ENCODE data around the gene PI4KA.
A peak's percentile ranks its signal among the peaks of the same experiment; 100 is the strongest.

PI4KA gene

DNA sequence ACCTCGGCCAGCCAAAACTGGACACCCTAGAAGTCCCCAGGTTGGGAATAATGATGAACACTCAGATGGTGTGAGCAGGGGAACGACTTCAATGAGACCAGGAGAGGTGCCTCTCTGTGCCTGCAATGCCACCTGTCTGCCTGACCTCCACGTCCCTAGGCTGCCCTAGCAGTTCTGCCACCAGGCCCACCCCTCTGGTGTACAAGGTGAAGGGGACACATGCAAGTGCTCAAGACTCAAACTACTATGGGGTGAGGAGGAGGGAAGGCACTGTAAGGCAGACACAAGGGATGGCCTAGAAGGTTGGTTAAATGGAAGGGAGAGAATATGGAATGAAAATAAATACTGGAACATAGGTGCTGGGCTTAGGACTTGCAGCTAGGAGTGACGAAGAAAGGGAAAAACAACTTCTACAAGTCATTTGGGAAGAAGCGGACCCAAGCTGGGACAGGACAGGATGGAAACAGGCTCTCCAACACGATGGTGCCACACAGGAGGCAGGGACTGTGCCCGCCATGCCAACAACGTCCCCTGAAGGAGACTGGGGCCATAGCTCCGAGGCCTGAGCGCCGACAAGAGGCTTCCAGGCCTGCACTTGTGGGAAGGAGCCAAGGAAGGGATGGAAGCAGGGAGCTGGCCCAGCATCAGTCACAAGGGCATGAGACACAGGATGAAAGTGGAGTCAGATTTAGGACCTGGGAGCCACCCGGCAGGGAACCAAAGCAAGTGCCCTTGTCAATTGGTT lies 66.2 kb downstream of the PI4KA start:
- DNase-seq = no peak

DNA sequence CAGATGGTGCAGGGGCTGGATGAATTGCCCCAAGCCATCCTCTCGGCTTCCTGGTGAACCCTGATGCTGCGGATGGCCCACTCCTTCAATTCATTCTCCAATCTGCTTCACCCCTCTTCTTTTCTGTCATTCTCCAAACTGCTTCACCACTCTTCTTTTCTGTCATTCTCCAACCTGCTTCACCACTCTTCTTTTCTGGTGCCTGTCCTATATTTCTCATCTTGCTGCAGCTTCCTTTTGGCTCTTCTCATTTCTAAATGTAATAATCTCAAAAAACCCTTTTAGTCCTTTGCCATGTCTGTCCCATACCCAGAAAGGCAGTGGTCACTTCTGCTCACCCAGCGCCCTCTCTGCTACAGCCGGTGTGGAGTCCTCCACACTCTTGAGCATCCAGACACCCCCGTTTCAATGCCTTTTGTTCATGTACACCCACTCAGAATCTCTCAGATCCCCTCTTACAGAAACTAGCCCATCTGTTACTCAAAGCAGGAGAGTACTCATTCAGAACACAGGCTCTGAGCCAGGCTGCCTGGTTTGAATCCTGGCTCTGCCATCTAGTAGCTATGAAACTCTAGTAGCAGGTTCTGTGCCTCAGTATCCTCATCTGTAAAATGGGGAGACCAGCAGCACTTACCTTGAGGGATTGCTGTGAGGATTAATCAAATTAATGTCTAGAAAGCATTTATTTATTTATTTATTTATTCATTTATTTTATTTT lies 69.8 kb downstream of the PI4KA start:
- DNase-seq = no peak

DNA sequence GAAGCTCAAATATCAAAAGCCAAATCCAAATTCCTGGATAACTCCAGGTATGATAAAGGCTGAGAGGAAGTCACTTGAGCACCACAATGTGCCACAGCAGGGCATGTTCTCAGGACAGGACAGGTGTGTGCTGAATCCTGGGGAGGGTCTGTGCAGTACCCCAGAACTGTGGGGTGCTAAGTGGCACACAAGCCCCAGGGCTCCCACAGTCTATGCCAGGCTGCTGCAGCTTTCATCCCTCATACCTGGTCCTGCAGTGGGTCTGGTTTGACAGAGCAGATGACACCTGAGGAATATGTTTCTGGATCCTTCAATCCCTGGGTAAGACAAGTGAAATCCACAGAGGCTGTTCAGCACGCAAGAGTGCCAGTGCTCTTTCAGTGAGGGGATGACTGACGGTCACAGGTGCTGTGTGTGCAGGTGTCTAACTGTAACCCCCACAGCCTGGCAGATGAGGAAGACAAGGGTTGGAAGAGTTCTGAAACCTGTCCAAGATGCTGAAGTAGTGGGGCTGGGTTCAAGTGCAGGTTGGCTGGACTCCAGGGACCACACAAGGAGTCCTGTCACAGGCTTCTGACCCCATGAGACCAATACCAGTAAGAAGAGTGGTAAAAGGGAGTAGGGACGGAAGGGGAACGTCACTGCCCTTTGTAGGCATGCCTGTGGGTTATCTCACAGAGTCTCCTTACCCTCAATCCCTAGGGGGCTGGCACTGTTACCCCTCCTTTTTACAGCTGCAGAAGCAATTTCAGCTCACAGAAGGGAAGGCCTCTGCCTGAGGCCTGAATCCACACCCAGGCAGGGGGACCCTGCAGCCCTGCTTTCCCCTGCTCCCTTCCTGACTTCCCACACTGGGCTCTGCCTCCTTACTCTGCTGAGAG lies 70.6 kb downstream of the PI4KA start:
- no peak for DNase-seq

DNA sequence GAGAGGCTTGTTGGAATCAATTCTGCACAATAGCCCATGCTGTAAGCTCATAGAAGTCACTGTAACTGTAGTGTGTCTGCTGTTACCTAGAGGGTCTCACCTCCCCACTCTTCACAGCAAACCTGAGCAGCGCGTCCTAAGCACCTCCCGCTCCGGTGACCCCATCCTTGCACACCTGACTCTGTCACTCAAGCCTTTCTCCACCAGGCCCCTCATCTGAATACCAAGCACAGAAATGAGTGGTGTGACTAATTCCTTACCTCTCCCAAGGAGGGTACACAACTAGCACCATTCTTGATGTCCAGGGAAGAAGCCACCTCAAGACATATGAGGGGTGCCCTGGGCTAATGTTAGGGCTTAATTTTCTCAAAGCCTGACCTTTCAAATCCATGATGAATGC lies 71.4 kb downstream of the PI4KA start:
- DNase-seq = no peak

DNA sequence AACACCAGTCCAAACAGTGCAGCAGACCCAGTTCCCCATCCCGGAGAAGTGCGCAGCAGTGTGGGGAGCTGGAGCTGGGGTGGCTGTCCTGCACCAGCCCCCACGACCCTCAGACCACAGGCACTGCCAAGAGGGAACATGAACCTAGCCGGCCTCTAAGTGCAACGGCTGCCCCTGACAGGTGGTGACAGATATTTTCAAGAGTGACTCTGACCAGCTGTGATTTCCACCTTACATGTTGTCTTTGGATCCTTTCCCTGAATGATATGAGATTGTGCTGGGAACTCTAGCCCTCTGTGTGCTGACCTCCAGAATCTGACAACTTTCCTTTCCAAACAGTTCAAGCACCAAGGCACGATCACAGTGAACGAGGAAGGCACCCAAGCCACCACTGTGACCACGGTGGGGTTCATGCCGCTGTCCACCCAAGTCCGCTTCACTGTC lies 72.1 kb downstream of the PI4KA start:
- DNase-seq = no peak

DNA sequence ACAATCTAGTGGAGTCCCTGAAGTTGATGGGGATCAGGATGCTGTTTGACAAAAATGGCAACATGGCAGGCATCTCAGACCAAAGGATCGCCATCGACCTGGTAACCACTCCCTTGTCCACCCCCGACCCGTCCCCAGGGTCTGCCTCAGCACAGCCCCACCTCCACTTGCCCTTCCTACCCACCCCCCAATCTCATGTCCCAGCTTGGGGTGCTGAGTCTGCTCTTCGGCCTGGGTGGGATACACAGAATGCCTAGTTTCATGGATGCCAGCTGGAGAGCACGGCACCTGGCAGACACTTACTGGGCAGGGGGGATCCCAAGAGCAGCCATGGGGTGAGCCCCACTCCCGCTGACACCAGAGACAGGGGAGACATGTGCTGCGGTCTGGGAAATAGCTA lies 72.6 kb downstream of the PI4KA start:
- no peak for DNase-seq

DNA sequence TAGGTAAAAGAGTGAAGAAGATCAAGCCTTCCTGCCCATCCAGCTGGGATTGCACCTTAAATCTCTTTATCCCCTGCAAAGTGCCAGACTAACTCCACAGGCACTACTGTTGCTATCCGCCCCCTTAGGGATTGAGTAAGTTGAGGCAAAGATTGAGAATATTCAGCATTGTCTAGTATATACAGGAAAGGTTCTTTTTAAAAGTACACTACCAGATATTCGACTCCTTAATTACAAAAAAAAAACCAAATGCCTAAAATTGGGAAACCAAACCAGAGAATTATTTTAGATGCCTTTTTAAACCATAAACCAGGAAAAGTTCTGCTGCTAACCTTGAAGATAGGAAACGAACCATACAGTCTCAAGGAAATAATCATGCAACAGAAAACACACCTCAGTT lies 73.2 kb downstream of the PI4KA start:
- DNase-seq = no peak

DNA sequence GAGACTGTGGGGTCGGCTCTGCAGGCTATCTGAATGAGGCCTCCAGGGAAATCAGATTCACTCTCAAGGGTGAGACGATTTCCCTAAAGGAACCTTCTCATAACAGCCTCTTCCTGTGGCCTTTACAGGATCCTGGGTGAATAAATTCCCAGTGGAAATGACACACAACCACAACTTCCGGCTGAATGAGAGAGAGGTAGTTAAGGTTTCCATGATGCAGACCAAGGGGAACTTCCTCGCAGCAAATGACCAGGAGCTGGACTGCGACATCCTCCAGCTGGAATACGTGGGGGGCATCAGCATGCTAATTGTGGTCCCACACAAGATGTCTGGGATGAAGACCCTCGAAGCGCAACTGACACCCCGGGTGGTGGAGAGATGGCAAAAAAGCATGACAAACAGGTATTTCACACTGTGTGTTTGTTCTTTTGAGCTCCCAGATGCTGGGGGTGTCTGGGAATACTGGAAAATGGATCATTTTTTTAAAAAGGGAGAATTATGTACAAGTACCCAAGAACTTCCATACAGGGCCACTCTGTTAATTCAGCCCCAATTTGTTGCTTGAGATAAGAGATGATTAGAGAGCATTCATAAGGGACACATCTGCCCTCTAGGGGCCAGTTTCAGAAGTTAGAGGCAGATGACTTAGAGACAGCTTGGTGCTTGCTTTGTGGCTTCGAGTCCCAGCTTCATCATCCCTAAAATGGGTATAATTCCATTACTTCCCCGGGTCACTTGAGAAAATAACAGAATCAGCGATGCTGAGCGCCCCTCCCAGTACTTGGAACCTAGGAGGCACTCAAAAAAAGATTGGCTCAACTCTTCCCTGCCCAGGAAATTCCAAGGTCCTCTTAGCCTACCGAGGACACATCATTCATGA lies 74.5 kb downstream of the PI4KA start:
- peak; percentile 3 to 49 for DNase-seq

DNA sequence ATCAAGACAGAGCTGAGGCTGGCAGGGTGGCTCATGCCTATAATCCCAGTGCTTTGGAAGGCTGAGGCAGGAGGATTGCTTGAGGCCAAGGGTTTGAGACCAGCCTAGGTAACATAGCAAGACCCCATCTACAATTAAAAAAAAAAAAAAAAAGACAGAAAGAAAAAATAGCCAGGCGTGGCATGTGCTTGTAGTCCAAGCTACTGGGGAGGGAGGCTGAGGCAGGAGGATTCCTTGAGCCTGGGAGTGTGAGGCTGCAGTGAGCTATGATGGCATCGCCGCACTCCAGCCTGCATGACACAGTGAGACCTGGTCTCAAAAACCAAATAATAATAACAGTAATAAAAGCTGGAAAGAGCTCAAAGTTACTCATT lies 75.3 kb downstream of the PI4KA start:
- no peak for DNase-seq

DNA sequence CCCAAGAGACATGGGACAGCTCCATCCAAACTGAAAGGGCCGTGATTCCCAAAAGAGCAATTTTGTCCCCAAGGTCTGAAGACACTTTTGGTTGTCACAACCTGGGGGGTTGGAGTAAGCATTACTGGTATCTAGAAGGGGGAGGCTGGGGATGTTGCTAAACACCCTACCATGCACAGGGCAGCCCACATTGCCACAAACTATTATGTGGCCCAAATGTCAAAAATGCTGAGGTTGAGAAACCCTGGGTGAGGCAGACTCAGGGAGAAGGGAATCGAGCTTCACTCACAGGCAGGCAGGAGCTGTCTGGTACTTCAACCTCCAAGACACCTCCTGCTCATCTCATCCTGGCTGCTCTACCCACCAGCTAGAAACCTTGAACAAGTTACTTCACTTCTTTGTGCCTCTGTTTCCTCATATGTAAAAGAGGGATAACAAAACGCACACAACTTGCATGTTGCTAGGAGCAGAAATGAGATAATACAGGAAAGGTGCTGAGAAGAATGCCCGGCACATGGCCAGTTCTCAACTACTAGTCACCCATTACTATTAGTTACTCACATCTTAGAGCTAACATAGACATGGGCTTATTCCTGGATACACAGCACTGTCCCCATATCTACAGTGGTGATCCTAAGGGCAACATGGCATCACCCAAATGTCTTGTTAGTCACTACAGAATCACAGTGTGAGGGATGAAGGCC lies 75.9 kb downstream of the PI4KA start:
- DNase-seq = no peak

DNA sequence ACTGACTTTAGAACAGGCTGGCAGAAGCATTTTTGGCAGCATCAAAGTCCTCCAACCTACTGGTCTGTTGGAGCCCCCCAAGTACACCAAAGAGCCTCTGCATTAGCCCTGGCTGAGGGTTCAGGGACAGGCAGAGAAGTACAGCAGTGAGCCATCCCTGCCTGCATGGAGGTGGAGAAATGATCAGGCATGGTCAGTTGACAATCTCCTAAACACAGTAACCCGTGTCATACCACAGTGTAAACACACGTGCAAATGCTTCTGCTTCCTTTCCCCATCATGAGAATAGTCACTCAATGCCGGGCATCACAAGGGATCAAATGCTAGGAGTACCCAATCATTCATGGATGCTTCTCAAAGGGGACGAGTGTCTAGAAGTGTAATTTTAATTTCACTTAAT lies 76.5 kb downstream of the PI4KA start:
- no peak for DNase-seq

DNA sequence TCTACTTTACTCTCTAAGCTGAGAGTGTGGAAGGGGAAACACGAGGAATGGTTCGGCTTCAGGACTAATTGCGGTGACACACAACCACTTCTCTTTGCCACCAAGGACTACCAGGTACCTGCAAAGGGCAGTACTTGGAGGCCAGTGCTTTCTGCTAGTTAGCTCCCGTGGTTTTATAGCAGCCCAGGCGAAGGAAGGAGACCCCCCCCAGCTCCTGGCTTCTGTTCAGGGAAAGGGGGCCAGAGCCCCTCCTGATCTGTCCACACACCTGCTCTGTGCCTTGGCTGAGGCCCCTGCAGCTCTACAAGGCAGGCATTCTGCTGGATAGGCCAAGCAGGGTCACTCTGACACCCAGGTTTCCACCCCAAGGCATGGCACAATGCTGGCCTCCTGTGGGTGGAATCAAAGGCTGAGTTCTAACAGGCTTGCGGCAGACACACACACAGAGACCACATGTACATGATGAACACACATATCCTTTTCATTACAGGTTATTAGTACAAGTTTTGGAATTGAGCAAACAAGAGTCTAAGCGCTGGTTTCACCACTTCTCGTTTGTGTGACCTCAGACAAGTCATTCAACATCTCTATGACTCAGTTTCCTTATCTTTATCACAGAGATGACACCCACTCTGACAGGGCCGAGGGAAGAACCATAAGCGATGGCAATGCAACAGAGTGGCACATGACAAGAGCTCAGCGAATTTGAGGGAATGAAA lies 77.2 kb downstream of the PI4KA start:
- no peak for DNase-seq

DNA sequence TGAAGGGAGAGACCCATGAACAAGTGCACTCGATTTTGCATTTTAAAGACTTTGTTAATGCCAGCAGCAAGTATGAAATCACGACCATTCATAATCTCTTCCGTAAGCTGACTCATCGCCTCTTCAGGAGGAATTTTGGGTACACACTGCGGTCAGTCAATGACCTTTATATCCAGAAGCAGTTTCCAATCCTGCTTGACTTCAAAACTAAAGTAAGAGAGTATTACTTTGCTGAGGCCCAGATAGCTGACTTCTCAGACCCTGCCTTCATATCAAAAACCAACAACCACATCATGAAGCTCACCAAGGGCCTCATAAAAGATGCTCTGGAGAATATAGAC lies 78.8 kb downstream of the PI4KA start:
- no peak for DNase-seq

DNA sequence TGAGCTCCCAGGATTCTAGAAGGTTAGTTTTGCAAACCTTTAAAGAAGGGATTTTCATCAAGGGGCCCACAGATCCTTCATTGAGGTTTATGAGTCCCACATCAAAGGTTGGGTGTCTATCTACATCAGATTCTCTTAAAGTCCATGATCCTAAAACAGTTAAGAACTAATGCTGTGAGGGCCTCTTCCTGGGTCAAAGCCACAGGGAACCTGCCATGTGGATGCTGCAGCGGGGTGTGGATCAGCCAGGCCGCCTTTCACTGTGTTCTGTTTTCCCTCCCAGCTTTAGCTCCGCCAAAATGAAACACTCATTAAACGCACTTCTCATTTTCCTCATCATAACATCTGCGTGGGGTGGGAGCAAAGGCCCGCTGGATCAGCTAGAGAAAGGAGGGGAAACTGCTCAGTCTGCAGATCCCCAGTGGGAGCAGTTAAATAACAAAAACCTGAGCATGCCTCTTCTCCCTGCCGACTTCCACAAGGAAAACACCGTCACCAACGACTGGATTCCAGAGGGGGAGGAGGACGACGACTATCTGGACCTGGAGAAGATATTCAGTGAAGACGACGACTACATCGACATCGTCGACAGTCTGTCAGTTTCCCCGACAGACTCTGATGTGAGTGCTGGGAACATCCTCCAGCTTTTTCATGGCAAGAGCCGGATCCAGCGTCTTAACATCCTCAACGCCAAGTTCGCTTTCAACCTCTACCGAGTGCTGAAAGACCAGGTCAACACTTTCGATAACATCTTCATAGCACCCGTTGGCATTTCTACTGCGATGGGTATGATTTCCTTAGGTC lies 79.4 kb downstream of the PI4KA start:
- no peak for DNase-seq

DNA sequence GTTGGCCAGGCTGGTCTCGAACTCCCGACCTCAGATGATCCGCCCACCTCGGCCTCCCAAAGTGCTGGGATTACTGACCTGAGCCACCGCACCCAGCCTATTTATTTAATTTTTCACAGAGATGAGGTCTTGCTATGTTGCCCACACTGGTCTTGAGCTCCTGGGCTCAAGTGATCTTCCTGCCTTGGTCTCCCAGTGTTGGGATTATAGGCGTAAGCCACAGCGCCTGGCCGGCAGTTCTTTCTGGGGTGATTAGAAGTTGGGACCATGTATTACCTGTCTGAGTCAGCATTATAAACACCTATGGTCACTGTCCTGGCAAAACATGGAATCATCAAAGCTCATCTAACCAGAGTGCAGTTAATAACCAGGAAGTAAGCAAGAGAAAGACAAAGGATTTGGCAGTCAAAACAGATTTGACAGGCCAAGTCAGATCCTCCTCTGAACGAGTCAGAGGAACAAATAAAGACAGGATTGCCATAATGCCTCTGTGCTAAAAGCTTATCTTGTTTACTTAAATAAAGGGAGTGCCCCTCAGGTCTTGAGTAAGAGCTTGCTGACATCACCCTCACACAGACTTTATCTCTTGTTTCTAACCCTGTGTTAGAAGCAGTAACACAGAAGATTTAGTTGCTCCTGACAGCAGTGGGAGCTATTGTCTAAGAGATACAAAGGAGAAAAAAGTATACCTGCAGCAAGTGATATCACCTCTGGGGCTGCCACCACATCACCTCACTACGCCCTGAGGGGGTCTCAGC lies 81.0 kb downstream of the PI4KA start:
- no peak for DNase-seq

DNA sequence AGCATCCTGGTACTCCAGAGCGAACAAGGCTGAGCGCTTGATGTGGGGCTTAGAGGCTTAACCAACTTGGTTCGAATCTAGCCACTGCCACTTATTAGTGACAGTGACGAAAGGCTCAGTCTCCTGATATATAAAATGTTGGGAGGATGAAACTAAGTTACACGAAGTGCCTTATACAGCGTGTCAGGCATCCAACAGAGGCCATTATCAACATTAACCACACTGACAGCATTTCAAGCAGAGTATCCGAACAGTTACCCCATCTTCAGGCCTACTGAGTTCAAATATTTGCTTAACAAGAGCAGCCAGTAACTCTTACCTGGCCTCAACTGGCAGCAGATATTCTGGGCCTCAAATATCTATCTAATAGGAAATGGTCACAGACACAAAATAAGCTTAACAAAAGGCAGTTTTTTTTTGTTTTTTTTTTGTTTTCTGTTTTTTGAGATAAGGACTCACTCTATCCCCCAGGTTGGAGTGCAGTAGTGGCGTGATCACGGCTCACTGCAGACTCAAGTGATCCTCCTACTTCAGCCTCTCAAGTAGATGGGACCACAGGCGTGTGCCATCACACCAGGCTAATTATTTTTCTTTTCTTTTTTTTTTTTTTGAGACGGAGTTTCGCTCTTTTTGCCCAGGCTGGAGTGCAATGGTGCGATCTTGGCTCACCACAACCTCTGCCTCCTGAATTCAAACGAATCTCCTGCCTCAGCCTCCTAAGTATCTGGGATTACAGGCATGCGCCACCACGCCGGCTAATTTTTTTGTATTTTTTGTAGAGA lies 81.8 kb downstream of the PI4KA start:
- no peak for DNase-seq

DNA sequence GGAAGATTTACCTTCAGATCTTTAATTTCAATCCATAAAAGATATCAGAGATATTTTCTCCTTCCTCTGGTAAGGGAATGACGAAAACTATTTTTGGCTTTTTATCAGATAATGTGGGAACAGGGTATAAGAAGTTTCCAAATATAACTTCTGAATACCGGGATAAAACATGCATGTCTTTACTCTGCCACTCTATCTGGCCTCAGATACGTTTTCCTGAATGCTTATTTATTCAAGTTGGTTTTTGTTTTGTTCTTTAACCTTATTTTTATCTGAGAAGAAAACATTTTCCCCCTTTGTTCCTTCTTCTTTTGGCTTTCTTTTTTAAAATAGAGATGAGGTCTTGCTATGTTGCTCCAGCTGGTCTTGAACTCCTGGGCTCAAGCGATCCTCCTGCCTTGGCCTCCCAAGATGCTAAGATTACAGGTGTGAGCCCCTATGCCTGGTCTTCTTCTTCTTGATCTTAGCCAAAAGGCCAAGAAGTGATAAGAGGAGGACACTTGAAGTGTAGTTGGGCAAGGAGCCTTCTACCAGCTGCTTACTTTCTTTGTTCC lies 83.2 kb downstream of the PI4KA start:
- DNase-seq = no peak

DNA sequence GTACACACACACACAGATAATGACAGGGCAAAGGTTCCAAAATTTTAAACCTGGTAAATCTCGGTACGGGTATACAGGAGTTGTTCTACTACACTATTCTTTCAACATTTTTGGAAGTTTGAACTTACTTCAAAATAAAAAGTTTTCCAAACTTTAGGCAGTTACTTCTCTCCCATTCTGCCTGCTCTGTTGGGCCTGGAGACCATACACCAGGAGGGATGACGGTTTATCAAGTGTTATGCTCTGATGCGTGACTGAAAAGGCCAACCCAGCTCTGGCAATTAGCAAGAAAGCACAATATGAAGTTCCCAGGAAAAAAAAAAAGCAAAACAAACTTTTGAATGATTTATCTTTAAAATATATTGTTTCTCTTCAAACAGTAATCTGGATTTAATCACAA lies 83.7 kb downstream of the PI4KA start:
- no peak for DNase-seq

DNA sequence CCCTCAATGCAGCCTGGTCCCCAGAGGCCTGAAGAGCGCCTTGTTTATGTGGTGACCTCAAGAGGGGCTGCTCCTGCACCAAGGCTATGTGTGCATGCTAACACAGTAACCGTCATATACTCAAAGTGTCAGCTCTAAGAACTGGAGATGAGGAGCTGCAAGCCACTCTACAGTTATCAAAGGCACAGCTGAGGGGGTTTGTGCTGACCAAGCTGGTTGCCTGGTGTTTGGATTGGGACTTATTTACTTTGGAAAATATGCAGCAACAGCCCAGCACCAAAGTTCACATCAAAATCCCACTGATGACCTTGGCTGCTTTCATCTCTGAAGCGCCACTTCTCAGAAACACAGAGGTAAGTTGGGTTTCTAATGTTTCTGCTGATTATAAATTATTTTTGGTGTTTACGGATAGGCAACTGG lies 84.8 kb downstream of the PI4KA start, which contains the start of gene SERPIND1:
Gene SERPIND1, plus strand, starts transcription at position 321 of the 420 bp plus-strand sequence. CDS start 5,200 bp downstream, outside the sequence.
- no peak for DNase-seq
